Neural progenitor cell (in vitro differentiated cells): ENCODE results near the gene TNS3. TPM values are rescaled to one million over a fixed set of nuclear protein-coding genes. Genes with fewer than 3 reads are reported as not detected.

ENCODE experiments used
- DNase-seq: peaks from one replicate; pipeline ENCODE4 v3.0.0-alpha.2; 2016; ENCODE audit warnings: low spot score
- H2AFZ ChIP-seq: fragments of 200-600 bp; sonication (generic); replicated peaks from 2 replicates; pipeline ENCODE4 v1.6.1; 2016; ENCODE audit warnings: antibody characterized with exemption
- H3F3A ChIP-seq: fragments of 200-600 bp; sonication (generic); 2 replicates; pipeline ENCODE4 v1.6.1; 2016; ENCODE audit warnings: antibody characterized with exemption, low read depth
- H3K27ac ChIP-seq: fragments of 200-600 bp; sonication (generic); 2 replicates; pipeline ENCODE4 v1.5.1; 2016; ENCODE audit warnings: mild to moderate bottlenecking
- H3K27me3 ChIP-seq: fragments of 200-600 bp; sonication (generic); 2 replicates; pipeline ENCODE4 v1.6.1; 2016; ENCODE audit warnings: mild to moderate bottlenecking, moderate library complexity
- H3K36me3 ChIP-seq: fragments of 200-600 bp; sonication (generic); 2 replicates; pipeline ENCODE4 v1.5.1; 2016
- H3K4me1 ChIP-seq: fragments of 200-600 bp; sonication (generic); 2 replicates; pipeline ENCODE4 v1.6.1; 2016; ENCODE audit warnings: mixed run types
- H3K4me2 ChIP-seq: fragments of 200-600 bp; sonication (generic); 2 replicates; pipeline ENCODE4 v1.6.1; 2016
- H3K4me3 ChIP-seq: fragments of 200-600 bp; sonication (generic); 2 replicates; pipeline ENCODE4 v1.5.1; 2016
- H3K79me2 ChIP-seq: fragments of 200-600 bp; sonication (generic); 2 replicates; pipeline ENCODE4 v1.6.1; 2016; ENCODE audit warnings: low read depth
- H3K9ac ChIP-seq: fragments of 200-600 bp; sonication (generic); 2 replicates; pipeline ENCODE4 v1.6.1; 2016
- H3K9me3 ChIP-seq: fragments of 200-600 bp; sonication (generic); 2 replicates; pipeline ENCODE4 v1.5.1; 2016; ENCODE audit warnings: low read depth
- H4K20me1 ChIP-seq: fragments of 200-600 bp; sonication (generic); 2 replicates; pipeline ENCODE4 v1.6.1; 2016; ENCODE audit warnings: low read depth
- H3K27ac Mint-ChIP-seq: 3 replicates; pipeline ENCODE4 v1.8.0; 2021; ENCODE audit warnings: mixed read lengths
- H3K27me3 Mint-ChIP-seq: 2 replicates; pipeline ENCODE4 v1.8.0; 2022; ENCODE audit warnings: low read depth, mild to moderate bottlenecking, inconsistent platforms, moderate library complexity, mixed read lengths; ENCODE audit not compliant: insufficient read depth
- H3K36me3 Mint-ChIP-seq: 3 replicates; pipeline ENCODE4 v1.8.0; 2021; ENCODE audit warnings: mixed read lengths
- H3K4me1 Mint-ChIP-seq: 3 replicates; pipeline ENCODE4 v1.8.0; 2021; ENCODE audit warnings: mixed read lengths
- H3K4me3 Mint-ChIP-seq: 3 replicates; pipeline ENCODE4 v1.8.0; 2021; ENCODE audit warnings: mild to moderate bottlenecking, moderate library complexity, mixed read lengths
- H3K9me3 Mint-ChIP-seq: 3 replicates; pipeline ENCODE4 v1.8.0; 2020; ENCODE audit warnings: mixed read lengths
- CTCF ChIP-seq: fragments of 200-600 bp; sonication (generic); IDR thresholded peaks from 2 replicates; pipeline ENCODE4 v1.5.1; 2017; ENCODE audit warnings: antibody characterized with exemption, mild to moderate bottlenecking
- EZH2 ChIP-seq: fragments of 200-600 bp; sonication (generic); IDR thresholded peaks from 2 replicates; pipeline ENCODE4 v1.6.1; 2017; ENCODE audit warnings: antibody characterized with exemption, mild to moderate bottlenecking, moderate library complexity
- EZH2phosphoT487 ChIP-seq: fragments of 200-600 bp; sonication (generic); IDR thresholded peaks from 2 replicates; pipeline ENCODE4 v1.6.1; 2017; ENCODE audit warnings: antibody characterized with exemption
- total RNA-seq: library from RNA; depleted of rRNA; stranded (reverse); fragments of >200 nt; gene quantifications from 2 replicates; pipeline ENCODE4 v1.2.3, GENCODE V29; 2015; ENCODE audit warnings: low replicate concordance

Gene TNS3
- total RNA-seq, 1 donor from 2014 or later: 15.0 TPM

- H3K4me3 ChIP-seq: no peak overlapping the region
- TF ChIP-seq EZH2 (no peak), EZH2phosphoT487 (no peak), CTCF (no peak)
- H2AFZ ChIP-seq: no peak overlapping the region
- Mint-ChIP-seq H3K9me3 (no peaks in the 10 kb centered on the region), H3K4me1 (peaks cover 20% of the 10 kb centered on the region), H3K27me3 (no peaks in the 10 kb centered on the region), H3K27ac (no peak overlapping the region), H3K4me3 (no peak overlapping the region), H3K36me3 (no peaks in the 10 kb centered on the region)
- H3K79me2 ChIP-seq: no peaks in the 10 kb centered on the region
- H3K4me2 ChIP-seq: no peak overlapping the region
- no peak for DNase-seq
- no peaks in the 10 kb centered on the region for H3K9me3 ChIP-seq
- no peaks in the 10 kb centered on the region for H3K4me1 ChIP-seq
- no peaks in the 10 kb centered on the region for H3K27me3 ChIP-seq
- no peaks in the 10 kb centered on the region for H4K20me1 ChIP-seq
- H3K27ac ChIP-seq: no peak overlapping the region
- H3K36me3 ChIP-seq: no peaks in the 10 kb centered on the region
- H3K9ac ChIP-seq: no peak overlapping the region
- no peaks in the 10 kb centered on the region for H3F3A ChIP-seq
Observed at GRCh38 chr7:47347816-47348385, 234.0 kb downstream of the TNS3 start.

- H3K27ac ChIP-seq: no peak overlapping the region
- no peaks in the 10 kb centered on the region for H3K27me3 ChIP-seq
- no peak overlapping the region for H3K4me2 ChIP-seq
- Mint-ChIP-seq H3K4me3 (no peak overlapping the region), H3K36me3 (no peaks in the 10 kb centered on the region), H3K27ac (no peak overlapping the region), H3K27me3 (no peaks in the 10 kb centered on the region), H3K9me3 (no peaks in the 10 kb centered on the region), H3K4me1 (peaks cover 20% of the 10 kb centered on the region)
- H3K9ac ChIP-seq: no peak overlapping the region
- no peaks in the 10 kb centered on the region for H3K9me3 ChIP-seq
- no peaks in the 10 kb centered on the region for H3F3A ChIP-seq
- no peaks in the 10 kb centered on the region for H3K79me2 ChIP-seq
- no peaks in the 10 kb centered on the region for H4K20me1 ChIP-seq
- no peaks in the 10 kb centered on the region for H3K36me3 ChIP-seq
- no peak for DNase-seq
- TF ChIP-seq EZH2 (no peak), EZH2phosphoT487 (no peak), CTCF (no peak)
- no peak overlapping the region for H2AFZ ChIP-seq
- H3K4me3 ChIP-seq: no peak overlapping the region
- H3K4me1 ChIP-seq: no peaks in the 10 kb centered on the region
Observed at GRCh38 chr7:47347346-47347745, 234.6 kb downstream of the TNS3 start.

DNA sequence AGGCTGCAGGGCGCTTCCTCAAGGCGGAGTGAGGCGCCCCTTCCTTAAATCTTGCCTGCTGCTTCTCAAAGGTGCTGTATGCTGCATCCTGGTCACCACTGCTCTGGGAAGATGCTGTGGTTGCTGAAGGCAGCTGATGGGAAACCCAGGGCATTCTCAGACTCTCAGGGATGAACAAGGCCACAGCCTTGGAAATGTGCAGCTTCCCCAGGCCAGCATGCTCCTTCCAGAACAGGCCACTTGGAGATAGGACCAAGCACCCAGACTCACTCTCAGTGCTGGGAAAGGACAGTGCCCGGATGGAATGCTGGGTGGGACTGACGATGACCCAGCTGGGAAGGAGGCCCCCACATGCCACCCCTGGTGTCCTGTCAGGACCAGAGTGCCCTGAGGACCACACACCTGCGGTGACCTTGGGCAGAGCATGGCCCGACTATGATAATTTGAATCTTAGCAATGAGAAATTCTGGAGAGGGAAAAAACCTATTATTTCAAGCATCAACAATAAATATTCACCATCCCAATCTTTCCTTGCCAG is 235.5 kb downstream of the TNS3 start:
- H3K27me3 Mint-ChIP-seq: no peaks in the 10 kb centered on the region
- Histone ChIP-seq H3F3A (no peaks in the 10 kb centered on the region), H3K4me3 (no peak overlapping the region), H4K20me1 (no peaks in the 10 kb centered on the region), H3K4me1 (no peaks in the 10 kb centered on the region), H3K9me3 (no peaks in the 10 kb centered on the region), H3K36me3 (no peaks in the 10 kb centered on the region), H3K9ac (no peak overlapping the region), H3K27ac (no peak overlapping the region), H3K27me3 (no peaks in the 10 kb centered on the region), H3K4me2 (no peak overlapping the region), H2AFZ (no peak overlapping the region), H3K79me2 (no peaks in the 10 kb centered on the region)
- DNase-seq: no peak
- H3K9me3 Mint-ChIP-seq: no peaks in the 10 kb centered on the region
- TF ChIP-seq CTCF (no peak), EZH2 (no peak), EZH2phosphoT487 (no peak)
- H3K27ac Mint-ChIP-seq: no peak overlapping the region
- peaks cover 20% of the 10 kb centered on the region for H3K4me1 Mint-ChIP-seq
- no peaks in the 10 kb centered on the region for H3K36me3 Mint-ChIP-seq
- H3K4me3 Mint-ChIP-seq: no peak overlapping the region
